GM19025 (cell line): Measurements from ENCODE around the gene FADD.
A peak's percentile ranks its signal among the peaks of the same experiment; 100 is the strongest.
"Not testable (repeated sequence)": the region's sequence is repeated elsewhere in the genome, so short reads cannot be mapped to it uniquely, and the experiment has no call there.

Experiments
- ATAC-seq: cut with Tn5 transposase; IDR thresholded peaks from one replicate; pipeline ENCODE4 v1.9.1; 2021; ENCODE audit warnings: mild to moderate bottlenecking, low read depth, moderate library complexity; ENCODE audit not compliant: unreplicated experiment

Gene FADD

DNA sequence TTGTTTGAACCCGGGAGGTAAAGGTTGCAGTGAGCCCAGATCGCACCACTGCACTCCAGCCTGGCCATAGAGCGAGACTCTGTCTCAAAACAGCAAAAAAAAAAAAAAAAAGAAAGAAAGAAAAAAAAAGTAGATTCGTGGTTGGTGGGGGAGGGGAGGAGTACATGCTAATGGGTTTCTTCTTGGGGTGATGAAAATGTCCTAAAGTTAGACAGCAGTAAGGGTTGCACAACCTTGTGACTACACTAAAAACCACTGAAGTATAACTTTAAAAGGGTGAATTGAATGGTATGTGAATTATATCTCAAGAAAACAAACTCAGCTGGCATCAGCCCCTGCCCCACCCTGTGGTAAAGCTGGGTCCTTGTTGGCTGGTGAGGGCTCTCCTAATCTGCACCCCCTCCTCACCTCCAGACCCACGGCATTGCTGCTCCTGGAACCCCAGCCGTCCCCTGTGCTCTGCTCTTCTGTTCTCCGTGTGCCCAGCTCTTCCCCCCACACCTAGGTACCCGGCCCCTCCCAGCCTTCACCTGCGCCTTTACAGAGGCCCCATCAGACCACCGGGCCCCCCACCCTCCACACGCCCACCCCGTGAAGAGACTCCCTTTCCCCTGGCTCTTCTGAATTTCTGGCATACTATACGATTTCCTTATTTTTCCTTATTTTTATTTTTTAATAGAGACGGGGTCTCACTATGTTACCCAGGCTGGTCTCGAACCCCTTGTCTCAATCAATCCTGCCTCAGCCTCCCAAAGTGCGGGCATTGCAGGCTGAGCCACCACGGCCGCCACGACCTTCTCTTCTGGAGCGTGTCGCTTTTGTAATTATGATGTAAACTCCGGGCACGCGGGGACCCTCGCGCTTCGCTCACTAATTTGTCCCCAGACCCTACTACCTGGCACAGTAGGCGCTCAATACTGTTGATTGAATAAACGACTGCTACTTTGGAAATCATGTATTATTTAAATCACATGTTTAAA, 924 bp upstream of the FADD start:
- ATAC-seq, result no peak

DNA sequence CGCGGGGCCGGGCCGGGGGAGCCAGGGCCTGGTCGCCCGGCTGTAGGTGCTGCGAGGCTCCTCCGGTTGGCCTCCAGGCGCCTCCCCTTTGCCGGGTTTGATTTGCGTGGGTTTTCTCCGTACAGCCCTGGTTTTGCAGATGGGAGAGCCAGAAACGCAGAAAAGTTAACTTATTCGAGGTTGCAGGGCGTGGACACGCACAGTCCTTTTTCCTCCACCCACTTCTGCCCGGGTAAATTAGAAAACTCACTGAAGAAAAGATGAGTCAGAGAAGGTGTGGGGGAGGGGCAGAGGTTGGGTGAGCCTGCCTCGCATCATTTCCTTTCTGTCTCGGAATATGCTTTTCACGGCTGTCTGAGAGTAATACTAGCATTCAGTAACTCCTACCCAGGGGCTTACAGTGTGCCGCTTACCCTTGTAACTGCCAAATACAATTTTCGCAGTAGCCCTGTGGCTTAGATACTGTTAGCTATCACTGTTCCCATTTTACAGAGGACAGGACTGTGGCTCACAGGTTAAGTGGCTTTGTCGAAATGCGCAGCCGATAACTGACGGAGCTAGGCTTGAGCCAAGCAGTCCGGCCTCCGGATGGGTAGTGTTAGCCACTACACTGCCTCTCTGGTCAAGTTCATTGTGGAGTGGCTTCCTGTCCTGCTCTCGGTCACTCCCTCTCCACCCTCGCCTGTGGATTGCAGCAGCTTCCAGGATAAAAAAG, 812 bp downstream of the FADD start:
- ATAC-seq, result peak; percentile 17

DNA sequence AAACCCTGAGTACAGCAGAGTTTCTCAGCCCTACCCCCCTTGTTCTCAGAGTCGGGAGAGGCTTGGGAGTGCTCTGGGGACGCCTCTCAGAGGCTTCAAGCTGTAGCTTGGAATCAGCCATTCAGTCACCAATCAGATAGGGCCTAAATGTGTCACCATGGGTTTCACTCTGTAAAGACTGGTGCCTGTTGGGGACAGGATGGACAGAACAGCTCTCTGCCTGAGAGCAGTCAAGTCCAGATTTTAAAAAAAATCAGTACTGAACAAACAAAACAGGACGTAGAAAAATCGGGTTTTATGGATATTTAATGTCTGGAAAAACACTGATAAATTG, 1.3 kb downstream of the FADD start:
- ATAC-seq, result no peak

DNA sequence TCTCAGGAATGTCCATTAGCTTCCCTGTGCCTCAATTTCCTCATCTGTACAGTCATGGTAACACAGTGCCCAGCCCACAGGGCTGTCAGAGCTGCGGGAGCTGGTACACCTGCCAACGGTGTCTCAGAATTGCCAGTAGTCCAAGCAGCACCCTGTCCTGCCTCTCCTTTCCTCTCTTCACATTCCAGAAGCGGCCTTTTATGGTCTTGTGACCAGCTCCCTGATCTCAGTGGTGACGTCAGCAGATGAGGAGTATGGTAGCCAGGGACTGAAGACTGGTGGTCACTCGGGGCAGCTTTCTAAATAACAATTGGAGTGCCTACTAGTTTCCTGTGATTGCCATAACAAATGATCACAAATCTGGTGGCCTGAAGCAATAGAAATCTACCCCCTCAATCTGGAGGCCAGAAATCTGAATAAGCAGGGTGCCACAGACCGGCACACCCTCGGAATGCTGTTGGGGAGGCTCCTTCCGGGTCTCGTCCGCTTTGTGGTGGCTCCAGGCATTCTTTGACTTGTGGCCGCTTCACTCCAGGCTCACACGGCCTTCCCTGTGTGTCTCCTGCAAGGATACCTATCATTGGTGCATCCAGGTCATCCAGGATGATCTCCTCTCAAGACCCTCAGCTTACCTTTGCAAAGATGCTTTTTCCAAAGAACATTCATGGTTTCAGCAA, 2.1 kb downstream of the FADD start:
- ATAC-seq, result no peak

DNA sequence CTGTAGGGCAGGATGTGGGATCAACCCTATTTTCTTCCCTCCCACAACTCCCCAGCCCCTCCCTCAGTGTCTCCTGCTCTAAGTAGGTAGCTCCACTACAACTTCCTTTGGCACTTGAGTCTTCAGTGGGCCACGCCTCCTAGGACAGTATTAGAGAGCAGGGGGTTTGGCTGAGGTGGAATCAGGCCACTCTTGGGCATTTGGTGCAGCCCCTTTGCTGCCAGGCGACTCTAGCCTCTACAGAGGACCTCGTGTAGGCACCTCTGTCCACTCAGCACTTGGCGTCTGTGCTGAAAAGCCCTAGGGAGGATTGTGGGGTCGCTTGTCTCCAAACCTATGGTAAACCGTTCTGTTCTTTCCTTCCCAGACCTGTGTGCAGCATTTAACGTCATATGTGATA, 2.7 kb downstream of the FADD start:
- ATAC-seq, result no peak

DNA sequence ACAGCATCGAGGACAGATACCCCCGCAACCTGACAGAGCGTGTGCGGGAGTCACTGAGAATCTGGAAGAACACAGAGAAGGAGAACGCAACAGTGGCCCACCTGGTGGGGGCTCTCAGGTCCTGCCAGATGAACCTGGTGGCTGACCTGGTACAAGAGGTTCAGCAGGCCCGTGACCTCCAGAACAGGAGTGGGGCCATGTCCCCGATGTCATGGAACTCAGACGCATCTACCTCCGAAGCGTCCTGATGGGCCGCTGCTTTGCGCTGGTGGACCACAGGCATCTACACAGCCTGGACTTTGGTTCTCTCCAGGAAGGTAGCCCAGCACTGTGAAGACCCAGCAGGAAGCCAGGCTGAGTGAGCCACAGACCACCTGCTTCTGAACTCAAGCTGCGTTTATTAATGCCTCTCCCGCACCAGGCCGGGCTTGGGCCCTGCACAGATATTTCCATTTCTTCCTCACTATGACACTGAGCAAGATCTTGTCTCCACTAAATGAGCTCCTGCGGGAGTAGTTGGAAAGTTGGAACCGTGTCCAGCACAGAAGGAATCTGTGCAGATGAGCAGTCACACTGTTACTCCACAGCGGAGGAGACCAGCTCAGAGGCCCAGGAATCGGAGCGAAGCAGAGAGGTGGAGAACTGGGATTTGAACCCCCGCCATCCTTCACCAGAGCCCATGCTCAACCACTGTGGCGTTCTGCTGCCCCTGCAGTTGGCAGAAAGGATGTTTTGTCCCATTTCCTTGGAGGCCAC, 3.3 kb downstream of the FADD start:
- ATAC-seq, result no peak

DNA sequence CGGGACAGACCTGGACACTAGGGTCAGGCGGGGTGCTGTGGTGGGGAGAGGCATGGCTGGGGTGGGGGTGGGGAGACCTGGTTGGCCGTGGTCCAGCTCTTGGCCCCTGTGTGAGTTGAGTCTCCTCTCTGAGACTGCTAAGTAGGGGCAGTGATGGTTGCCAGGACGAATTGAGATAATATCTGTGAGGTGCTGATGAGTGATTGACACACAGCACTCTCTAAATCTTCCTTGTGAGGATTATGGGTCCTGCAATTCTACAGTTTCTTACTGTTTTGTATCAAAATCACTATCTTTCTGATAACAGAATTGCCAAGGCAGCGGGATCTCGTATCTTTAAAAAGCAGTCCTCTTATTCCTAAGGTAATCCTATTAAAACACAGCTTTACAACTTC, 3.9 kb downstream of the FADD start:
- no peak for ATAC-seq

DNA sequence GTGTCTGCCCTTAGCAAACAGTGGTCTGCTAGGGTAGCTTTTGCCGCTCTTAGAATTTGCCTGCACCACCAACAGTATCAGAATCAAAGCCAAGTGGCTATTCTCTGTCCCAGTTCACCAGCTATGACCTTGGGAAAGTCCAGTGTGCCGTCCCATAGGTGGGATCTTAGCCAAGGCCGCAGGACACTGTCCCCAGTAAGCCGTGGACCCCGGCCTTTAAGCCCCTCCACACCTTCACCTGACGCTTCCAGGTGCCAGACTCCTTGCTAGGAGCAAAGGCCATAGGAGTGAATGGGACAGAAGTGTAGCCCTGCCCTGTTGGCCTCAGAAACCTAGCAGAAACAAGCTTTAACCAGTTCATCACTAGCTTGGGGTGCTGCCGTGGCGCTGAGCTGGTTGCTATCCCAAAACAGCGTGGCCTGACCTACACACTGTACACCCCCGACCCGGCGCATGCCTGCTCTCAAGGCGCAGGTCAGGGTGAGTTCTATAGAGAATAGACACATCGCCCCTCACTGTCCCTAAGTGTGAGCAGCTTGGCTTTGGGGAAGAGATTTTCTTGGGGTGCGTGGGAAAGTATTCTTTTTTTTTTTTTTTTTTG, 4.5 kb downstream of the FADD start:
- ATAC-seq, result no peak

DNA sequence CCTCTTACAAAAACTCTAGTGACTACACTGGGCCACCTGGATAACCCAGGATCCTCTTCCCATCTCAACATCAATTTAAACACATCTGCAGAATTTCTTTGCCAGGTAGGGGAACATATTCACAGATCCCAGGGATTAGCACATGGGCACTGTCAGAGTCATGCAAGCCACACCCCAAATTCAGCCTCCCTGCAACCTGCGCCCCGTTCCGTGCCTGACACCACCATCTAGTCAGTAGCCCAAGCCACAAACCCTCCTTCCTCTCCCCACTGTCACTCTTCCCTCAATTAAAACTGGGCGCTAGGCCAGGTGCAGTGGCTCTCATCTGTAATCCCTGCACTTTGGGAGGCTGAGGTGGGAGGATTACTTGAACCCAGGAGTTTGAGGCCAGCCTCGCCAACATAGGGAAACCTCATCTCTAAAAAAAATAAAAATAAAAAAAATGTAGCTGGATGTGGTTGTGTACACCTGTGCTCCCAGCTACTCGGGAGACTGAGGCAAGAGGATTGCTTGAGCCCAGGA, 6.4 kb downstream of the FADD start:
- no peak for ATAC-seq

DNA sequence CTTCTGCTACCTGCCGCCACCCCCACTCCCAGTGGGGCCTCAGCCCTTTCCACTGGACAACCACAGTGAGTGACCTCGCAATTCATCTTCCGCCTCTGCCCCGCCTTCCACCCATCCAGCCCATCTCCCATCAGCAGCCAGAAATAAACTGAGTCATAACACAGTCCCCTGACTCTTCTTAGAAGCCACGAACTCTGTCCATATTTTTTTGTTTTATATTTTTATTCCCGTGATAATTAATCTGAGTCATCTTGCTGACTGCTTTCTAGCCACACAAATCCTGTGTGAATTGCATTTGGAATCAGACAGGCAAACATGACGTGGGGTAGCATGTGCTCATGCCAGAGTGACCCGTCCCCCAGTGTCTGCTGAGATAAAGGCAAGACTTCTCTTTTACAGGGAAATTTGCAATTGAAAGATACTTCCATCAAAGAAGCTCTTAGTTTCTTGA, 7.0 kb downstream of the FADD start:
- ATAC-seq, result no peak

DNA sequence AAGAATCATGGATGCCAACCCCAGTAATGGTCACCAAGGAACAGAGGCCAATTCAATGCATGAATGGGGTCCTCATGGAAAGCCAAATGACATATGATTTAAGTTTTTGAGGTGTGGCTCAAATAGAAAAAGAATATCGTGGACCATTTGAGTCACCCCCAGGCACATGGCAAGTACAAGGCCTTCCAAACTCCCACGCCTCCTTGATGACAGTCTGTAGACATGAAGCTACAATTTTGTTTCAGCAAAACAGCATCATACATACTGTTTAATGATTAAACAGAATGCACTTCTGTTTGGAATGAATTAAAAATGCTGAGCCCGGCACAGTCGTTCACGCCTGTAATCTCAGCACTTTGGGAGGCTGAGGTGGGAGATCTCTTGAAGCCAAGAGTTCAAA, 7.4 kb downstream of the FADD start:
- no peak for ATAC-seq

DNA sequence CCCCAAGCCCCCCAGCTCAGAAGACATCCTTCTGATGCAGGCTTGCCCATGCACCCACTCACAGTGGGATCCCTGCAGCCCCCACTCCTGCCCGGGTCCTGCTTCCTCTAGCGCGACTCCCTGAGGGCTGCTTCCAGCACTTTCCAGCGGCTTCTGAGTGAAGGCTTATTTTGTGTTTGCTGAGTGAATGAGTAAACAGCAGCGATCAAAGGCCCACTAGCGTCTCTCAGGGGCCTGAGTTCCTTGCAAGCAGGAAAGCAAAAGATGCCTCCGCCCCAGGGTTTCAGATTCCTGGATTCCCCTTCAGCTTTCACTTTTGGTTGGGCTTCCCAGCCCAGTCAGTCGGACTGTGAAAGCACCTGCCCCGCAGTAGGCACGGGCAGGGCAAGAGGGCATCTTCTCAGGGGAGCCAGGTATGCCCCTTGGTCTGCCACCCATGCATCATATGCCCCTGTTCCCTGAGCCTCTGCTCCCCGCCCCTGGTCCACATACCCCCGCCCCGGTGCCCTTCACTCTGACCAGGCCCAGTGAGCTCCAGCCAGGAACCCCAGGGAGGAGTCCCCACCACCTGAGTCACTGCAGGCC, 9.2 kb downstream of the FADD start:
- no peak for ATAC-seq

DNA sequence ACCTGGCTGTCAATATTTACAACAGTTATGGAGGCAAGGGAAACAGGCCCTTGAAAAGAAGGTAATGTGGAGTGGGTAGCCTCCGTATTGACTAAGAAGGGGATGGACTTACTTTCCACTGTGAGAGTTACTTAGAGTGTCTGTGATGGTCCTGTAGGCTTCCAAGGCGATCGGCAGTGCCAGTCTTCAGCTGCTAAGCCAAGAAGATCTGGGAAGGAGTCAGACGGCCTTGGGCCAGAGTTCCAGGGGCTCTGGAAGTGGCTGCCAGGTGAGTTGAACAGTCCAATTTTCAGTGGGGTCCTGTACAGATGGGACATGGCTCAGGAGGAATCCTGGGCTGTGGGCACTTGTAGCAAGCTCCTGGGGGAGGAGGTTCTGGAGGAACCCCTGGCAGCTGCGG, 14.3 kb downstream of the FADD start:
- ATAC-seq, result not testable (repeated sequence)

DNA sequence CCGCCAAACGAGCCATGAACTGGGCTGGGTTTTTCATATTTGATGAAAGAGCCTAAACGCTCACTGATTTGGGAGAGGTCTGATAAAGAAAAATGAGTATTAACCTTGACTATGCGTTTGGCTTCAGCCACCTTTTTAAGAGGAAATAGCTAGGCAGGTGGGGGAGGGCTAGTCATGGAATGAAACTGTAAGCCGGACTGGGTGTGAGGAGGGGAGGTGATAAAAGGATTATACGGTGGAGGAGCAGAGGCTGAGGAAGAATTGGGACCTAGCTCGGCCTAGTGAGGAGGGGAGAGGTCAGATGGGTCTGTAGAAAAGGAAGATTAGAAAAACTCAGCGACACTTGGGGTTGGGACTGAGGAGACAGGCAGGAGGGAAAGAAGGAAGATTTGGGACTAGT, 15.0 kb downstream of the FADD start:
- not testable (repeated sequence) for ATAC-seq

DNA sequence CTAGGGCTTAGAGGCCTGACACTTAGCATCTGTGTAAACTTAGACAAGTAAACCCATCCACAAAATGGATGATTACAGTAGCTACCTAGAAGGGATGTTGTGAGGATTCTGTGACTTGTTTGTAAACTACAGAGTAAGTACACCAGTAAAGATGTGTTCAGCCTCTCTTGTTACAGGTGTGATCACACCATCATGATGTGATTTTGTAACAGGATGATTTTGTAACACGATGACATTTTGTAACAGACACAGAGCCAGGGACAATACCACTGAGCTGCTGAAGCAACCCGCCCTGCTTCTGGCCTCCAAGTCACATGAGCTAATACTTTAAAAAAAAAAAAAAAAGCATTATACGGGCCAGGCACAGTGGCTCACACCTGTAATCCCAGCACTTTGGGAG, 17.0 kb downstream of the FADD start:
- no peak for ATAC-seq

DNA sequence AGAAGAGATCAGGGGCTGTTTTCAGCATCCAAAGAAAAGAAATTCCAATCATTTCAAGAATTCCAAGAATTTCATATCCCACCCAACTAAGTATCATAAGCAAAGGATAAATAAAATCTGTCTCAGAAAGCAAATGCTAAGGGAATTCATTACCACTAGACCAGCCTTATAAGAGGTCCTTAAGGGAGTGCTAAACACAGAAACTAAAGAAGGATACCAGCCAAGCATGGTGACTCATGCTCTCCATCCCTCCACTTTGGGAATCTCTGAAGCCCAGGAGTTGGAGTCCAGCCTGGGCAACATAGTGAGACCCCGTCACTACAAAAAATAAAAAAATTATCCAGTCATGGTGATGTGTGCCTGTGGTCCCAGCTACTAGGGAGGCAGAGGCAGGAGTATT, 17.8 kb downstream of the FADD start:
- ATAC-seq, result no peak

DNA sequence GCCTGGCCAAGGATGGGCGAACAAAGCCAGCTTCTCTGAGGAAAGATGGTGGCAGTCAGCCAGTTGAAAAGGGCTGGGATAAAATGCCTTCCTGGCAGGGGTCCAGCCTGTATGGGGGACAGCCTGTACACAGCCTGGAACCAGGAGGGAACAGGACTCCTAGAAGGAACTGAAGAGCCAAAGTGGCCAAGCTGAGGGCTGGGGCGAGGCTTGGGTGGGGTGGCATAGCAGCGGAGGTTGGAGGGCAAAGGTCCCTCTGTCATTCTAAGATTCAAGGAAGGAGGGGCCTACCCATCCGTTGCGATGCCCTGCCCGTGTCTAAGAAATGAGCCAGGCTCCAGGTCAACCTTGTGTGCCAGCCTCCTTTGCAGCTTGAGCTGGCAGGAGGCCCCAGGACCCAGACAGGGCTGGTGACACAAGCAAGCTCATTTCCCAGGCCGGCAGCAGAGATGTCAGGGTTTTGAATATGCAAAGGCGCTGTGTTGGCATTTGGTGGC, 22.6 kb downstream of the FADD start:
- ATAC-seq, result no peak

DNA sequence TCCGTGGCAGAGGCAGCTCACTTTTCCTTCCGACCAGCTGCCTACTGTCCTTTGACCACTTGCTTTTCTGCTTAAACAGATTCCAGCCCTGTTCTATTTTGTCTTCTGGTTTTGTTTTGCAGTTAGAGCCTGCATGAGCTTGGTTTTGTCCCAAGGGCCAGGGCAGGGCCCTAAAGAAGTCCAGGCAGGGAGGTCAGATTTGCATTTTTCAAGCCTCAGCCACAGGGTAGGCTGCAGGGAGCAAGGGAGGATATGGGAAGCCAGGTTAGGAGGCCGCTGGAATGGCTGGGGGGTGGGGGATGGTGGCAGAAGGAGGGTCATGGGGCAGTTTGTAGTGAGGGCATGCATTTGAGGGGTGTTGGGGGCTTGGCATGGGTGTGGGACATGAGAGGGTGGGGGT, 23.1 kb downstream of the FADD start:
- ATAC-seq, result no peak

DNA sequence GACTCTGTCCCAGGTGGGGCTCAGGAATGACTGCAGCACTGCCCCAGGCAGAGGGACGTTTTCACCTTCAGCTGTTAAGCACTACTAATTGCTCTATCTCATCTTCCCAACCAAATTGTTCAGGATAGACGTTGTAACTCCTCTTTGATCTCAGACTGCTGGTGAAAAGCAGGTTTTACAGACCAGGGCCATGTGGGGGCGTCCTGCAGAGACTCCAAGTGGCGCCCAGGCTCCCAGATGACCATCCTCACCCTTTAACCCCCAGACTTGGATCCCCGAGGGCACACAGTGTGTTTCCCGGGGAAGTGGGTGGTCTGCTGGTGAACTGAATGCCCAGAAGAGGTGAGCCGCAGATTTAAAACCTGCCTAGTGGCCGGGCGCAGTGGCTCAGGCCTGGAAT, 23.9 kb downstream of the FADD start:
- ATAC-seq, result no peak
